Fibroblast of lung (primary cell): Measurements from ENCODE around the gene PDHX. TPM values are rescaled to one million over a fixed set of nuclear protein-coding genes. Genes with fewer than 3 reads are reported as not detected.
"Not testable (repeated sequence)": the region's sequence is repeated elsewhere in the genome, so short reads cannot be mapped to it uniquely, and the experiment has no call there.

ENCODE experiments used
- DNase-seq, 2 donors: peaks; one replicate each; pipeline versions ENCODE4 v3.0.0 to v3.0.0-alpha.2; 2010; ENCODE audit warnings: low read depth in 2 of 2
- H2AFZ ChIP-seq: 2 replicates; pipeline ENCODE4 v1.5.1; 2012; ENCODE audit warnings: low read length, control low read depth, inconsistent platforms
- H3K27ac ChIP-seq: 2 replicates; pipeline ENCODE4 v1.5.1; 2011; ENCODE audit warnings: low read length, control low read depth; ENCODE audit not compliant: insufficient read depth
- H3K27me3 ChIP-seq: 2 replicates; pipeline ENCODE4 v1.5.1; 2011; ENCODE audit warnings: mild to moderate bottlenecking, low read length; ENCODE audit not compliant: control insufficient read depth, insufficient read depth
- H3K36me3 ChIP-seq: 2 replicates; pipeline ENCODE4 v1.5.1; 2011; ENCODE audit warnings: low read length; ENCODE audit not compliant: control insufficient read depth, insufficient read depth
- H3K4me1 ChIP-seq: 2 replicates; pipeline ENCODE4 v1.5.1; 2011; ENCODE audit warnings: low read length; ENCODE audit not compliant: control insufficient read depth, insufficient read depth; ENCODE audit errors: extremely low read depth
- H3K4me2 ChIP-seq: 2 replicates; pipeline ENCODE4 v1.5.1; 2011; ENCODE audit warnings: low read length, control low read depth; ENCODE audit not compliant: insufficient read depth; ENCODE audit errors: extremely low read depth
- H3K4me3 ChIP-seq, 4 experiments: fragments of 200-600 bp in 1 of 4; sonication (generic) in 1 of 4; replicated peaks in 1 of 4; 2 replicates each; pipeline ENCODE4 v1.5.1; 2011 to 2016; ENCODE audit warnings: low read length in 4 of 4, low read depth in 3 of 4, mild to moderate bottlenecking in 3 of 4, control low read depth in 2 of 4, inconsistent platforms in 1 of 4, mixed read lengths in 1 of 4; ENCODE audit not compliant: insufficient read depth in 1 of 4; ENCODE audit errors: control extremely low read depth in 1 of 4
- H3K79me2 ChIP-seq: 2 replicates; pipeline ENCODE4 v1.5.1; 2012; ENCODE audit warnings: mild to moderate bottlenecking, low read length, inconsistent platforms; ENCODE audit not compliant: control insufficient read depth, insufficient read depth
- H3K9ac ChIP-seq: 2 replicates; pipeline ENCODE4 v1.5.1; 2011; ENCODE audit warnings: mild to moderate bottlenecking, low read length, control low read depth; ENCODE audit not compliant: insufficient read depth
- H3K9me3 ChIP-seq: 2 replicates; pipeline ENCODE4 v1.5.1; 2012; ENCODE audit warnings: low read depth, low read length; ENCODE audit not compliant: control insufficient read depth, insufficient read depth
- H4K20me1 ChIP-seq: 2 replicates; pipeline ENCODE4 v1.5.1; 2011; ENCODE audit warnings: low read length; ENCODE audit not compliant: control insufficient read depth, insufficient read depth; ENCODE audit errors: extremely low read depth
- CTCF ChIP-seq, 2 donors: IDR thresholded peaks in 1 of 2; conservative IDR thresholded peaks in 1 of 2; 1 replicate in 1 of 2; 2 replicates in 1 of 2; pipeline ENCODE4 v1.5.1; 2011 to 2012; ENCODE audit warnings: low read length in 2 of 2, control low read depth in 1 of 2, inconsistent platforms in 1 of 2, low read depth in 1 of 2, mild to moderate bottlenecking in 1 of 2
- EZH2 ChIP-seq: IDR thresholded peaks from 2 replicates; pipeline ENCODE4 v1.5.1; 2012; ENCODE audit warnings: low read length, control low read depth, mild to moderate bottlenecking; ENCODE audit errors: missing control alignments
- polyA plus RNA-seq, 2 donors: library from polyadenylated mRNA; depleted of rRNA in 1 of 2; stranded (reverse) in 1 of 2; unstranded in 1 of 2; fragments of >200 nt; gene quantifications; 2 replicates each; pipeline ENCODE4 v1.2.1, GENCODE V29; 2011 to 2012; ENCODE audit warnings: missing spikeins in 1 of 2
- total RNA-seq: library from RNA; depleted of rRNA; stranded (reverse); fragments of >200 nt; gene quantifications from 2 replicates; pipeline ENCODE4 v1.2.1, GENCODE V29; 2014

PDHX gene
- total and polyA plus RNA-seq, 2 donors (not counting 1 experiment from before 2014, with no cell fraction given) = 29.6 to 36.5 TPM

GRCh38 chr11:34911676-34912075 is 4.7 kb upstream of the PDHX start:
- TF ChIP-seq EZH2 (no peak), CTCF (conservative IDR thresholded peaks at IDR 0.05 in 1 of 2, IDR thresholded peaks at IDR 0.05 in 1 of 2; ENCODE audit: low read depth in 1 of 2, low read length in 2 of 2) (no peak)
- no peak overlapping the region for H3K27ac ChIP-seq
- no peaks in the 10 kb centered on the region for H3K9me3 ChIP-seq
- no peak overlapping the region for H3K4me2 ChIP-seq
- no peak overlapping the region for H3K9ac ChIP-seq
- DNase-seq = no peak
- no peaks in the 10 kb centered on the region for H4K20me1 ChIP-seq
- H3K36me3 ChIP-seq = no peaks in the 10 kb centered on the region
- H3K4me1 ChIP-seq = peaks cover 2% of the 10 kb centered on the region
- no peaks in the 10 kb centered on the region for H3K27me3 ChIP-seq
- no peak overlapping the region for H3K4me3 ChIP-seq
- peaks cover 11% of the 10 kb centered on the region for H3K79me2 ChIP-seq
- no peak overlapping the region for H2AFZ ChIP-seq

- not testable (repeated sequence) for DNase-seq, H3K4me2 ChIP-seq, H3K27ac ChIP-seq, H3K4me1 ChIP-seq, H3K36me3 ChIP-seq, H3K4me3 ChIP-seq, H3K27me3 ChIP-seq, H3K9me3 ChIP-seq, H3K9ac ChIP-seq, H4K20me1 ChIP-seq, H2AFZ ChIP-seq
- H3K79me2 ChIP-seq = peaks cover 30% of the 10 kb centered on the region
These were observed 2.9 kb upstream of the PDHX start for GRCh38 chr11:34913556-34913955.

- no peaks in the 10 kb centered on the region for H3K9me3 ChIP-seq
- peak; percentile 45 for DNase-seq
- peaks cover 4% of the 10 kb centered on the region for H3K4me1 ChIP-seq
- H3K4me2 ChIP-seq = peak overlapping the region; percentile 97
- peak overlapping the region; percentile 62 to 98 (median 81) for H3K4me3 ChIP-seq
- no peak for TF ChIP-seq CTCF (conservative IDR thresholded peaks at IDR 0.05 in 1 of 2, IDR thresholded peaks at IDR 0.05 in 1 of 2; ENCODE audit: low read depth in 1 of 2, low read length in 2 of 2)
- TF ChIP-seq EZH2 = no peak
- H3K27ac ChIP-seq = peak overlapping the region; percentile 97
- H3K9ac ChIP-seq = peak overlapping the region; percentile 91
- H3K27me3 ChIP-seq = no peaks in the 10 kb centered on the region
- H4K20me1 ChIP-seq = no peaks in the 10 kb centered on the region
- H3K36me3 ChIP-seq = peaks cover 1% of the 10 kb centered on the region
- peaks cover 47% of the 10 kb centered on the region for H3K79me2 ChIP-seq
- peak overlapping the region; percentile 88 for H2AFZ ChIP-seq
These were observed 1.0 kb upstream of the PDHX start for GRCh38 chr11:34915136-34916014.
